ENCODE measurements around the gene TCF7L1. TPM values are rescaled to one million over a fixed set of nuclear protein-coding genes. Genes with fewer than 3 reads are reported as not detected.
A peak's percentile ranks its signal among the peaks of the same experiment; 100 is the strongest.
"Not testable (repeated sequence)": the region's sequence is repeated elsewhere in the genome, so short reads cannot be mapped to it uniquely, and the experiment has no call there.

Gene TCF7L1
- total RNA-seq, 1 donor from 2014 or later: 0.53 TPM

- DNase-seq (ENCODE audit: low read depth): no peak
Observed at GRCh38 chr2:85276571-85277118, 143.5 kb downstream of the TCF7L1 start.

GRCh38 chr2:85277416-85278158, 144.4 kb downstream of the TCF7L1 start:
- peak; percentile 85 for DNase-seq (ENCODE audit: low read depth)

GRCh38 chr2:85278361-85278760, 145.2 kb downstream of the TCF7L1 start:
- no peak for DNase-seq (ENCODE audit: low read depth)

GRCh38 chr2:85281553-85281952, 148.4 kb downstream of the TCF7L1 start:
- DNase-seq (ENCODE audit: low read depth): no peak

GRCh38 chr2:85282914-85283313, 149.7 kb downstream of the TCF7L1 start:
- no peak for DNase-seq (ENCODE audit: low read depth)

- no peak for DNase-seq (ENCODE audit: low read depth)
Observed at GRCh38 chr2:85283641-85284040, 150.4 kb downstream of the TCF7L1 start.

GRCh38 chr2:85286918-85287317, 153.7 kb downstream of the TCF7L1 start:
- no peak for DNase-seq (ENCODE audit: low read depth)

GRCh38 chr2:85287721-85288120, 154.5 kb downstream of the TCF7L1 start:
- no peak for DNase-seq (ENCODE audit: low read depth)

- DNase-seq (ENCODE audit: low read depth): no peak
Observed at GRCh38 chr2:85288244-85288725, 155.1 kb downstream of the TCF7L1 start.

GRCh38 chr2:85291425-85292023, 158.3 kb downstream of the TCF7L1 start:
- DNase-seq (ENCODE audit: low read depth): no peak

- DNase-seq (ENCODE audit: low read depth): no peak
Observed at GRCh38 chr2:85302121-85302520, 168.9 kb downstream of the TCF7L1 start.

- DNase-seq (ENCODE audit: low read depth): no peak
Observed at GRCh38 chr2:85303780-85304531, 170.8 kb downstream of the TCF7L1 start.

- DNase-seq (ENCODE audit: low read depth): no peak
Observed at GRCh38 chr2:85307527-85307897, 174.3 kb downstream of the TCF7L1 start.

- no peak for DNase-seq (ENCODE audit: low read depth)
Observed at GRCh38 chr2:85308201-85308600, 175.0 kb downstream of the TCF7L1 start.

- DNase-seq (ENCODE audit: low read depth): peak; percentile 98
Observed at GRCh38 chr2:85308896-85309555, 175.8 kb downstream of the TCF7L1 start.

- DNase-seq (ENCODE audit: low read depth): peak; percentile 76
Observed at GRCh38 chr2:85309699-85310321, 176.6 kb downstream of the TCF7L1 start.

GRCh38 chr2:85310330-85310729, 177.1 kb downstream of the TCF7L1 start:
- DNase-seq (ENCODE audit: low read depth): peak; percentile 90

- DNase-seq (ENCODE audit: low read depth): peak; percentile 80
Observed at GRCh38 chr2:85312404-85312803, 179.2 kb downstream of the TCF7L1 start.

GRCh38 chr2:85314884-85315242, 181.7 kb downstream of the TCF7L1 start:
- DNase-seq (ENCODE audit: low read depth): no peak

GRCh38 chr2:85315921-85316320, 182.7 kb downstream of the TCF7L1 start:
- not testable (repeated sequence) for DNase-seq (ENCODE audit: low read depth)

Data from myocyte (in vitro differentiated cells).